CD4-positive, alpha-beta T cell treated with Interleukin-10 for 1 hour (primary cell): ENCODE measurements around the gene PLEKHM3.

Source experiments
- DNase-seq: peaks from one replicate; pipeline ENCODE4 v3.0.0-alpha.2; 2020

PLEKHM3 gene

DNA sequence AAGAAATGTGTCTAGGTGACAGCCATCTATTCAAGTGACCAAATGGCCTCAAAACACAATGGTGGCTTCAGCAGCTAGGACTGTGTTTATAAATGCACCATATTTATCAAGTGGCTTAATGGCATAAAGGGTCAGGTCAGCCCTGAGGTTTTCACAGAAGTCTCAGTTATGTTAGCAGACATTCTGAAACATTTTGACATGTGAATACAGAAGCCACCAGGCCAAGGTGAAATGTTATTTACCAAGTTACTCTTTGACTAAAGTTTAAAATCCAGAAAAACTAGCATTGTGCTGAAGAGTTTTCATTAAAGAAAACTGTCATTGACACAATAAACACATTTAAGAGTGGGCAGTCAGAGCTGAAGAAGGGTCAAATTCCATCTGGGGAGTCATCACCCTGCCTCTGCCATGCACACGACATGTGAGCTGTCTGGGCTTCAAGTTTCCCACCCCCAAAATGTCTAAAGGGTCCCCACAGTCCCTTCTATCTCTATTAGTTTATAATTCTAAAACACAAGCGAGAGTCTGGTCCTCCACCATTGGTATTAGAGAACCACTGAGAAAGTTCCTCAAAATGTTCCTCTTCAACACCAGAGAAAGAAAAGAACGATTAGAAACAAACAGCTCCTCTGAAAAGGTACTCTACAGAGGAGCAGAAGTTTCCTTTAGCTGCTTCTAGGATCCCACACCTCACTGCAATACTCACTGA, 178.1 kb downstream of the PLEKHM3 start:
- DNase-seq = no peak

DNA sequence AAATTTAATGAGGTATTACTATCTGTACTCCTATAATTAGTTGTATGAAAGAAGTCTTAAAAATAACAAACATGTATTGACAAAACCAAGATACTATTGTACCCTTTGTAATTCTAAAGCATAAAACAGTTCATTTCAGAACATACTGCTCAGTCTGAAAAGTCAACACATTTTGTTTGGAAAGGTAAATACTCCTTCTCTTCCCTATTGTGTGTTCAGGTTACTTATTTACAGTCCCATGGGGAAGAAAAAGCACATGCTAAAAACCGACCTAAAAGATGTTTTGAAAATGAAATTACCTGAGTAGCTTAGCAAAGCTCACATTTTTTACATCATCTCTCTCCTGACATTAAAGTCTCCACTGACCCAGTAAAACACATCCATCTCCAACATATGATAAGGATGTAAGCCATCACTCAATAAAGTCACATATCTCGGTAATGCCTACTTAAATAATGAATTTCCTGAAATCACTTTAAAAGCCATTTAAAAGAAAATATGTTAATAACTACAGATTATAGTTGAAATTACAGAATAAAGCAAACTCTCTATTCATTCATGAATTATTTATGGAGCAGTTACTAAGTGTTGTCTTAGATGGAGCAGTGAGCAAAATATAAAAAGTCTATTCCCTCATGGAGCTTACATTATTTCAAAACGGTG, 180.0 kb downstream of the PLEKHM3 start:
- DNase-seq = no peak

DNA sequence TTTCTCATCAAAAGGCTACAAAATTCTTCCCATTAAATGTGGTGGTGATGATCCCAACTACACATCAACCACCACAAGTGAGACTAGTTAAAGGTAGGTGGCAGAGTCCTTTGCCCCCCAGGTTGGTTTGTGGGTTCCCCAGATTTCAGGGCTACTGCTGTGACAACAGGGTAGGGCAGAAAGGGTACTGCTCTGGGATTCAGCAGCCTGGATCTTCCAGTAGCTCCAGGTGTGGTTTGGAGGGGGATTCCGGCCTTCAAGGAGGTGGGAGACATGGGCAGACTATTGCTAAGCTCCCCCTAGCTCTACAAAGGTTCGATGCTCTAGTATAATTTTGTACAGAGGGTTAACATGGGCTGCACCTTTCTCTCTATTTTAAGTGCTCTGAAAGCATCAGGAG, 180.7 kb downstream of the PLEKHM3 start:
- DNase-seq = no peak

DNA sequence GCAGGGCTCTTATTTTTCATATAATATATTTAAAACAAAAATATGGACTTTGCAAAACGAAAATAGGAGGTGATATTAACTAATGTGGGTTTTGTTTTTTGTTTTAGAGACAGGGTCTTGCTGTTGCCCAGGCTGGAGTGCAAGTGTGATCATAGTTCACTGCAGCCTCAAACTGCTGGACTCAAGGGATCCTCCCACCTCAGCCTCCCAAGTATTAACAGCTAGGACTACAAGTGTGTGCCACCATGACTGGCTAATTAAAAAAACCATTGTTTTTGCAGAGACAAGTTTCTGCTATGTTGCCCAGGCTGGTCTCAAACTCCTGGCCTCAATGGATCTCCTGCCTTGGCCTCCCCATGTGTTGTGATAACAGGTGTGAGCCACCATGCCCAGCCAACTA, 185.2 kb downstream of the PLEKHM3 start:
- DNase-seq = no peak

DNA sequence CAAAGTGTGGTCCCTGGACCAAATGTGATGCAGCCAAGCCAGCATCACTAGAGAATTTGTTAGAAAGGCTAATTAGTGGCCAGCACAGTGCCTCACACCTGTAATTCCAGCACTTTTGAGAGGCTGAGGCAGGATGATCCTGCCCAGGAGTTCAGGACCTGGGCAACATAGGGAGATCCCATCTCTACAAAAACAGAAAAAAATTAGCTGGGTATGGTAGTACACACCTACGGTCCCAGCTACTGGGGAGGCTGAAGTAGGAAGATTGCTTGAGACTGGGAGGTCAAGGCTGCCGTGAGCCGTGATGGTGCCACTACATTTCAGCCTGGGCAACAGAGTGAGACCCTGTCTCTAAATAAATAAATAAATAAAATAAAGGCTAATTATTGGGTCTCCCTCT, 185.8 kb downstream of the PLEKHM3 start:
- DNase-seq = no peak

DNA sequence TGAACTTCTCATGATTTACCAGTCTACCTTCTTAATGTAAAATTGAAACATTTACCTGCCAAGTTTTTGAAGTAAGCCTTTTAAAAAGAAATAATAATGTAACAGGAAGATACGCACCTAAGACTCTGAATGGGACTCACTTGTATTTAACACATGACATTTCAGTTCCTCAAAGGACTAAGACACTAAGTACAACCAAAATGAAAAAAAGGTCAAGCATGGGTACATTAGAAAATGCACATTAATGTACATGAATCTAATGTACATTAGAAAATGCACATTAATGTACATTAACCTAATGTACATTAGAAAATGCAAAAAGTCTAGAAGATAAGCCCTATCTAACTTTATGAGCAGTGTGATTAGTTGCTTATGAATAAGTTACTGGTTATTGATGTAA, 186.3 kb downstream of the PLEKHM3 start:
- no peak for DNase-seq

DNA sequence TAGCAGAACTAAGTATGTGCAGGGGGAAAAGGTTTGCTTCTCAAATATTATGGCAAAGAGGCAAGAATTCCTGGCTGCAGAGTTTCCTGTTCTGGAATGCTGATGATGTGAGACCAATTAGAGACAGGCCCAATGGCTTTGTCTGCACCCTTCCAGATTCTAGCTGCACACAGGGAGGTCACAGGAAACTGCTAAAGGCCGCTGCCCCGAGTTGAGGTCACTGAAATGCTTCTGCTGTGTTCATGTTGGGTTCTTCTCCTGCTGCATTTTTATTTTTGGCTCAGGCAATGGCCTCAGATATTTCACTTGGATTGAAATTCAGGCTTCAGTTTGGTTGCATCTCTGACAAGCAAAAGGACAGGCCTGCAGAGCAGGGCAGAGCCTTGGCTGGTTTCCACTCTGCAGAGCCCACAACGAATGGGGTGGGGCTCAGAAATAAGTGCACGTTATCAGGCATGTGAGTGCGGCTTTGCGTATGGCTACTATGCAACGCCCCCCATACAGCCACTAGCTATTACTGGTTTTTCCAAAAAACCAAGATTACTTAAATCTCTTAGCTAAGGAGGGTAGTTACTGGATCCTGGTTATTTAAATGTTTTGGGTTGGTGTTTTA, 188.7 kb downstream of the PLEKHM3 start:
- no peak for DNase-seq

DNA sequence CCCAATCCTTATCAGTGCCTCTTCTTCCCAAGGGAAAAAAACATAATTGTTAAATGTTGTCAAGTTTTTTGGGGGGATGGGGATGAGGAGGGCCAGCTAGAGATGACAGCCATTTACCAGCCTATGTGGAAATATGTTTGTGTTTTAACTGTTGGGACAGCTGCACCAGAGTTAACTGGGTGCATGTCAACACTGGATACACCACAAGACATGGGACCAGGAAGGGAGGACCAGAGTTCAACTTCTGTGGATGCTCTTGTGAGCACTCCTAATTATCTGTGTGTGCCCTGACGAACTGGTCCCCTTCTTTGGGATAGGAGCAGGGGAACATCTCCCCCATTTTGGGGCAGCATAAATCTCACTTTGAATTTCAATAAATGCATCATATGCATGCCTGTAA, 189.5 kb downstream of the PLEKHM3 start:
- DNase-seq = no peak

DNA sequence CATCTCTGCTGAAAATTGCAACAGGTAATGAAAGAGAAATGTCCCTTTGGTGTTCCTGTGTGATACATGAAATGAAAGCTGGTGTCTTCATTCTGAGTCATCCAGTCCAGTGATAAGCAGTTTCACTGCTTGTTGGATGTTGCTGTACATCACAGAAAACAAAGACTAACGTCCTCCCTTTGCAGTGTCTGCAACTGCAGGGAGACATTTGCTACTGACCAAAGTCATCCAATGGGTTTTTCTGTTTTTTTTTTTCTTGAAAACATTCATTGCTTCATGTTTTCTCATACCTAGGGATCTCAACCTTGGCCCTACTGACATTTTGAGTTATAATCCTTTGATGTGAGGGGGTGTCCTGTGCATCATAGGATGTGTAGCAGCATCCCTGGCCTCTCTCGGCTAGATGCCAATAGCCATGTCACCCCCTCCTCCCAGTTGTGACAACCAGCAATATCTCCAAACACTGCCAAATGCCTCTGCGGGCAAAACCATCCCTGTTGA, 192.0 kb downstream of the PLEKHM3 start:
- DNase-seq = no peak

DNA sequence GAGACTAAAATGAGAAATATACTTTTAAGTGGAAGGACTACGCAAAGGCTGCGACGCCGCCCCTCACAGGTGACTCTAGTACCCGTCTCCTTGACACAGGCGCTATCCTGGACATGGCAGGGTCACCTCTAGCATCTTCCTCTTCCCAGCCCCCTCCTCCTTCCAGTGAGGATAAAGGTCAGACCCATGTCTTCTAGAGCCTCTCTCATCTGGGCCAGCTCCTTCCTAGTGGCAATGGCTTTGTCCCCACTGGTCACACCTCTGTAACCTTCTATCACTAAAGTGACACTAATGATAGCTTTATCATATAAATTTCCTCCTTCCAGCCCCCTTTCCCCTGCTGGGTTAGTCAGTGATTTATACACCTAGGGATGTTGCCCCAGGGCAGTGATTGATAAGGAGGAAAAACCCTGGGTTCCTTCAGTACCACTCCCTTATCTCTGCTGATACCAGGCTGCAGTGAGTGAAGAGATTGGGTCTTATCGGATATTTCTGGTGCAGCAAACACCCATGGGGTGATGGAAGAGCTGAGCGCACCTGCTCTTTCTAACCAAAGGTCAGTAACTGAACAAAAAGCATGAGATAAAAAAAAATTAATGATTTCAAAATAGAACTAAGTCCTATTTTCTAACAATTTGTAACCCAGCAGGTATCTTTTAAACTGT, 193.6 kb downstream of the PLEKHM3 start:
- no peak for DNase-seq

DNA sequence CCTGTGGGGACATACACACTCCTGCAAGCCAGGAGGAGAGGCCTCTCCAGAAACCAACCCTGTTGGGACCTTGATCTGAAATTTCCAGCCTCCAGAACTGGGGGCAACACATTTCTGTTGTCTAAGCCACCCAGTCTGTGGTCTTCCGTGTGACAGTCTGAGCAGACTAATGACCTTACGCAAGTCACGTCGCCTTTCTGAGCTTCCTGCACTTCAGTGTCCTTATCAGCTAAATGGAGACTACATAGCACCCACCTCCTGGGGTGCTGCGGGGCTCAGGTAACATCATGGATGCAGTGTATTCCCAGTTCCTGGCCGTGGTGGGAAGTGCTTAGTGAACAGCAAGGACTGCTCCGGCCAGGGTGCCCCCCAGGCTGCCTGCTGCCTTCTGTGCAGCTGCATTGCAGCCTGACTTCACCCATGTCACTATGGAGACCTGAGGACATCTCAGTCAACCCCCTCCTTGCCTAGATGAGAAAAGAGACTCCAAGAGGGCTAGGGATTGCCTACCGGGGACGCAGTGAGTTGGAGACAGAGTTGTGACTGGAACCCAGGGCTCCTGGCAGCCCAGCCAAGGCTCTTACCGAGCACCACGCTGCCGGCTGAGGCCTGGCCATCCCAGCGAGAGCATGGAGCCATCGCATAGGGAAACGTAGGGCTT, 194.4 kb downstream of the PLEKHM3 start:
- no peak for DNase-seq

DNA sequence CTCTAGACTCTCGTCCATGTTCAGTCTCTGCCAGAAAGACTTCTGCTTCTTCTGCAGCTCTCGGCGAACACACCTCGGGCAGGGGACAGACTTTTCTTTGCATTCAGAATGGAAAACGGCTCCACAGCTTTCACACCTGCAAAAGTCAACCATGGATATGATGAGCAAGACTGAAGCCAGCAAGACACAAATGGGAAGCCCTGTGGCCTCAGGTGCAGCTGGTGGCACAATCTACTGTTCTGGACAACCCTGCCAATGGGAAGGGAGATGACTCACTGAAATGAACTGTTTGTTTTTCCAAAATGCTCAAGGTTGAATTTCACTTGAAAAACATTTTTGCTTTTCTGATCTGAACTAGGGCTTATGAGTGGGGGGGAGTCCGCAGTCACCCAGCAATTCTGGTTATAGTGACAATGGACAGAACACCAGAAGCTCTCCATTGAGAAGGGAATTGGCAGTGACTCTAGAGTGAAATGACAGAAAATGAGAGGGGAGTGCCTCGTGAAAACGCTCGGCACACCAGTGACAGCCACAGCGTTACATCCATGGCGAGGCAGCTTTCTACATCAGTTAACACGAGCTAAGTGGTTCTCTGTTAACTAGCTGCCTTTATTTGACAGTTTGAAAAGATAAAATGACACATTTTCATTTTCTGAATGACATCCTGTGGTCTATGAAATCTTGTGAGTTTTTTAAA, 196.8 kb downstream of the PLEKHM3 start:
- no peak for DNase-seq

DNA sequence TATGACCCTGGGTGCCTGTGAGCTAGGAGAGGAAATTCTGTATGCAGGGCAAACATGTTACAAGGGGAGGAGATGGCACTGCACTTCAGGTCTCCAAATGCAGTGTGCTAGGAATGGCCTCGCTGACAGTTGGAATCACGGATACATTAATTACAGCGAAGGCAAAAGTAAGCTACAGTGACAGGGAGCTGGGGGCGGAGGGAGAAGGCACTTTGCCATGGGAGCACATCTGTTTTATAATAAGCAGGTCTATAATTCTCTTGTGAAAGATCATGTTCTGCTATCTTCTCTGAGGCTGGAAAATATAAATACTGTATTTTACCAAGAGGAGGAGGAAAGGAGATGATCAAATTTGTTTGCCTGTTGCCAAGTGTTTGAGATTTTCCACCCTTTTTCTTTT, 199.3 kb downstream of the PLEKHM3 start:
- DNase-seq = no peak

DNA sequence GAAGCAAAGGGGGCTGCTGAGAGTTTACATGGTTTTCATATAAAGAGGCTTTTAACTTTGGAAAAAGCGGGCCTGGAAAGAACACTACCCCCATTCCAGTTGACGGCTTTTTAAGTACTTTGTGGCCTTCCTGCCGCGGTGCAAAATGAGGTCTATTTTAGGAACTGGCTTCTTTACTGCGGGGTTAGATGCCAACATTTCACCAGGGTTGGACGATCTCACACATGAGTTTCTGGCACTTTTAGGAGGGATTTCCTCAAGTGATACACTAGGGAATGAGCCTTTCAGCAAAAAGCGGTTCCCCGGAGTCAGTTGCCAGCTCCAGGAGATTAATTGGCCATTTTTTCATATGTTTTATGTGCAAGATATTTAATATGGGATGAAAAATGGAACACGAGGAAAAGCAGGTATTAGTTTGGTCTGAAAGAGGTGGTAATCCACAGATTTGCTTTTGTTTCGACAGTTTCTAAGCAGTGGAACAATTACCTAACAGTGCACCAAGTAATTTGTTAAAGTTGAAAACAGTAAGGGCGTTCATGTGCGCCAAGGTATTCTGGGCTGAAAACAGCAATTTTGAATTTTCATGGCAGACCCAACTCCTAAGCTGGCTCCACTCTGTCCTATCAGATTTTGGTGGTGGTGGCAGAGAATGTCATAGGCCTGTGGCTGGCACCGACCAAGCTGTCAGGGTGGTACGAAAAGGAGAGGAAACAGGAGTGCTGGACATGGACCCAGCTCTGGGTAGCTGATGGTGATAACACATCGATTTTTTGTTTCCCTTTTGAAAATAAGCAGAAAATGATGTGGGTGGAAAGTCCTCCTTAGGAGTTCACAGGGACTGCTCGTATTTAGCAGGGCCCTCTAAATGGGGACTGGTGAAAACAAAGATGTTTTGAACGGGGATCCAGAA, 200.0 kb downstream of the PLEKHM3 start:
- no peak for DNase-seq

DNA sequence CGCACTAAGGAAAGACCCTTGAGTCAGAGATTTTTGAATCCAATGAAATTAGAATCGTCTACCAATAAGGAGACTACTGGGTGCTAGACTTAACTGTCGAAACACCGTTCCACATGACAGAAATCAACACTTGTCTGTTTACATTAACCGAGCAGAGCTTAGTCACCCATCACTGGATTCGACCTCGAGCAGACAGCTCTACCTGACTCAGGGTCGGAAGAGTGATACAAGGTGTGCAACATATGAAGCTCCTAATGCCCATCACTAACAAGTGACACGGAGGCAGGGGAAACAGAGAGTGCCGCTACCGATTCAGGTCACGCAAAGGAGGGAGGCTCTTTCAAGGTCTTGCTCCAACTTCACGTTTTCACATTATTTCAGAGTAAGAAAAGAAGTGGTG, 201.5 kb downstream of the PLEKHM3 start:
- DNase-seq = no peak

DNA sequence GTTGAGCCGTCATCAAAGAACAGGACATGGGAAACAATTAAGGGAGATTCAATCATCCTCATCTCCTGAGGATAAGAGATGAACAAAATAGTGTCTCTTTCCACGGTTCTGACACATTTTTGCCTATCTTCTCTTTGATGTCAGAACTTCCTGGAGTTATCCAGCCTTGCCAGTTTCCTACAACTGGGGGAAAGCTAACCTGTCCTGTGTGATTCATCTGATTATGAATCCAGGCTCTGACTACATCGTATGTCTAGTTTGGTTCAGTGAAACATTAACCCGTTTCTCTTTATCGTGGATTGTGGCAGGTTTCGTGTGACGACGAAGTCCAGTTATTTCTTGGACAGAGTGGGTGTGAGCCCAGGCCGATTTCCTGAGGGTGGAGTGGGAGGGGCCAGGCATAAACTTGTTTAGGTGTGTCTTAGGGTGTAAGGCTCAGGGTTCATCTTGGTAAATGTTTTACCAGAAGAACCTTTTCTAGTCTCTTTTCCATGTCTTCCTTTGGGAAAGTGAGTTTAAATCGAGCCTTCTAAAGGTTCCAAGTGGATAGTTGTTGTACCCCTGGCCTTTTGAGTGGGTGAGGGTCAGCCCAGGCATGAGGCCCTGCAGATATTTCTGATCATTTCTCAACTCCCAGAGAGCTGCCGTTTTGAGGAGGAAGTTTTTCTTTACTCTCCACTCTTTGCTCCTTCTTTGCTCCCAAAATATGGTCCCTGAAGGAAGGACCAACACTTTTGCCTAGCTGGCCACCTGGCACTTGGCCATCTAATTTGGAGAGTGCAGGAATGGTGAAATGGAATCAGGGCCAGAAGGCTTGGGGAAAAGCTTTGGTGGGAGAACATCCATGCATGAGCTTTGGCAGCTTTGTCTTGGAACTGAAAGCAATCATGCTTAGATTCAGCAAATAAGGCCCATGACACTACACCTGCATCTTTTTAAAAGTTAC, 205.2 kb downstream of the PLEKHM3 start:
- DNase-seq = no peak

DNA sequence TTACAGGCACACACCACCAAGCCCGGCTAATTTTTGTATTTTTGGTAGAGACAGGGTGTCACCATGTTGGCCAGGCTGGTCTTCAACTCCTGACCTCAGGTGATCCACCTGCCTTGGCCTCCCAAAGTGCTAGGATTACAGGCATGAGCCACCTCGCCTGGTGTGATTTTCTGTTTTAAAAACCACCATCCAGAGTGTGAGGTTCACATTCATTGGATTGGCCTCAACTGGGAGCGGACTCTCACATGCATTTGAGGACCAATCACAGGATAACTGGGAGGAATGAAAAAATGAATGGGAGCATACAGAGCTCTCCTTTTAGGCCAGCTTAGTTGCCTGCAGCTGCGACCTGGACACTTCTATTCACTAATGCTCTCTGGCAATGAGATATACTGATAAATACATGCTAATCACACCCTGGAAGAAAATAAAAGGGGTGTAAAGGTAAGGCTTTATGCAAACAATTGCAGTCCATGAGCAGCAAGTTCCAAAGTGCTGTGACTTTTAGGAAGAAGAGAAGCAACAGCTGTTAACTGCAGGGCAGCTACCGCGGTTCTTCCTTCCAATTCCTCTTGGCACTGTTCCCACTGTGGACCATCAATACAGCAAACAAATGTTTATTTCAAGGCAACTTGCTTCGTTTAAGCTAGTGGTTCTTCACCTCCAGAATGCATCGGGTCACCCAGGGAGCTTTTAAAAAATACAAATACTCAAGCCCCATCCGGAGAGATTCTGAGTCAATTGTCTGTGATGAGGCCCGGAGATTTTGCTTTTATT, 206.1 kb downstream of the PLEKHM3 start:
- DNase-seq = no peak

DNA sequence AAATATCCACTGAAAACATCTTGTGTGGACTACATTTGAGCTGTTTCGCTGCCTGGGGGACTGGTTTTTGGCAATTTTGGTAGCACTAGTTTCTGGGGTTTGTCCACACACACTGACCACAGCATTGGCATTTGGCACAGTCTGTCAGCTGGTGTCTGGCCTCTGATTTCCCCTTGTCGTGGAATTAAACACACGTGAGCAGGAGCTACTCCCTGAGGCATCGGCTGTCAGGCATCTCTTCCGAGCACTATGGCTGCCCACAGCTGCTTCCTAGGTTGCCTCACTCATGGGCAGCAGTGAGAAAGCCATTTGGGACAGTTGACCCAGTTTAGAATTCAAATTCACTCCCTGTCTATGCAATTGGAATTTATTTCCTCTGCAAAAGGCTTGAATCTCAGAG, 208.8 kb downstream of the PLEKHM3 start:
- DNase-seq = no peak

DNA sequence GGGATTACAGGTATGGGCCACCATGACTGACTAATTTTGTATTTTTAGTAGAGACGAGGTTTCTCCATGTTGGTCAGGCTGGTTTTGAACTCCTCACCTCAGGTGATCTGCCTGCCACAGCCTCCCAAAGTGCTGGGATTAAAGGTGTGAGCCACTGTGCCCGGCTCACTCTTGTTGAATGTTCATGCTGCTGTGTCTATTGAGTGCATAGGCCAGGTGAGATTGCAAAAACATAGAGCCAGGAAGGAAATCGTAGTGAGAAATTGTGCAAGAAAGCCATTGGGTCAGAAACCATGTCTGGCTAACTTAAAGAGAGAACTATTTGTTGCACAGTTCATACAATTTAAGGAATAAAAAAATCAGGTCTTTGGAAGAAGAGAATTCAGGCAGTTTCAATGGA, 210.1 kb downstream of the PLEKHM3 start:
- no peak for DNase-seq
